ENCODE measurements around the gene CCL24.

DNA sequence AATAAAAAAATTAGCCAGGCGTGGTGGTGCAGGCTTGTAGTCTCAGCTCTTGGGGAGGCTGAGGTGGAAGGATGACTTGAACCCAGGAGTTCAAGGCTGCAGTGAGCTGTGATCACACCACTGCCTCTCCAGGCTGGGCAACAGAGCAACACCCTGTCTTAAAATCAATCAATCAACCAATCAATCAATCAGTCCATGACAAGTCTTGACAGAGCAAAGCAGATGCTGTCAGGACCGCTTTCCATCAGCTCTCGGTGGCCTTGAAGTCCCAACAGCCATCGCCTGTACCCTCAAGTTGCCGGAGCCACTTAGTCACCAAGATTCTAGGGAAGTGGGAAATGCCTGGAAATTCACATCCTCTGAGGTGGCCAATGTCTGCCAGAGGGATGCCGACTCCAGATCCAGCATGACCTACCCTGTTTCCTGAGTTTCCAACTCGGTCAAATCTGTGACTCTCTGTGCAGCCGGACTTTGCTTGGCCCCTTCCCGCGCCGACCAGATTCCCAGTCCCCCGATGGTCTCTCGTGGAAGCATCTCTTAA lies 871 bp upstream of the CCL24 start:
- TF ChIP-seq, protein P1, sequence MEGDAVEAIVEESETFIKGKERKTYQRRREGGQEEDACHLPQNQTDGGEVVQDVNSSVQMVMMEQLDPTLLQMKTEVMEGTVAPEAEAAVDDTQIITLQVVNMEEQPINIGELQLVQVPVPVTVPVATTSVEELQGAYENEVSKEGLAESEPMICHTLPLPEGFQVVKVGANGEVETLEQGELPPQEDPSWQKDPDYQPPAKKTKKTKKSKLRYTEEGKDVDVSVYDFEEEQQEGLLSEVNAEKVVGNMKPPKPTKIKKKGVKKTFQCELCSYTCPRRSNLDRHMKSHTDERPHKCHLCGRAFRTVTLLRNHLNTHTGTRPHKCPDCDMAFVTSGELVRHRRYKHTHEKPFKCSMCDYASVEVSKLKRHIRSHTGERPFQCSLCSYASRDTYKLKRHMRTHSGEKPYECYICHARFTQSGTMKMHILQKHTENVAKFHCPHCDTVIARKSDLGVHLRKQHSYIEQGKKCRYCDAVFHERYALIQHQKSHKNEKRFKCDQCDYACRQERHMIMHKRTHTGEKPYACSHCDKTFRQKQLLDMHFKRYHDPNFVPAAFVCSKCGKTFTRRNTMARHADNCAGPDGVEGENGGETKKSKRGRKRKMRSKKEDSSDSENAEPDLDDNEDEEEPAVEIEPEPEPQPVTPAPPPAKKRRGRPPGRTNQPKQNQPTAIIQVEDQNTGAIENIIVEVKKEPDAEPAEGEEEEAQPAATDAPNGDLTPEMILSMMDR (IDR thresholded peaks at IDR 0.05; ENCODE audit: insufficient read depth, low read depth, low read length): no peak
- no peak for TF ChIP-seq EZH2 (IDR thresholded peaks at IDR 0.05; ENCODE audit: insufficient read depth, low read length)

Measured in astrocyte (in vitro differentiated cells and primary cell).